K562 (cell line): ENCODE results near the gene FDPS. TPM values are rescaled to one million over a fixed set of nuclear protein-coding genes. Genes with fewer than 3 reads are reported as not detected.

Source experiments
- ATF1 ChIP-seq, 2 experiments: fragments of 450-650 bp in 1 of 2; IDR thresholded peaks; 2 replicates each; pipeline ENCODE4 v1.6.1; 2016; ENCODE audit warnings: missing compliant biosample characterization in 1 of 2, missing genetic modification characterization in 1 of 2
- CREB1 ChIP-seq, 2 experiments: sonication (generic) in 1 of 2; formaldehyde crosslinking in 1 of 2; IDR thresholded peaks; 2 replicates each; pipeline versions ENCODE4 v1.6.1 to v1.8.0; 2012 to 2022; ENCODE audit warnings: inconsistent platforms in 1 of 2, mild to moderate bottlenecking in 1 of 2, missing genetic modification reagents in 1 of 2, moderate library complexity in 1 of 2
- FIP1L1 ChIP-seq: fragments of 200-400 bp; formaldehyde crosslinking; IDR thresholded peaks from 2 replicates; pipeline ENCODE4 v1.6.1; 2018; ENCODE audit warnings: mild to moderate bottlenecking, low read depth, low read length; ENCODE audit not compliant: poor library complexity, severe bottlenecking
- MCM7 ChIP-seq, 2 experiments: fragments of 450-650 bp; IDR thresholded peaks; 2 replicates each; pipeline ENCODE4 v1.6.1; 2016 to 2018
- NFATC3 ChIP-seq: fragments of 450-650 bp; IDR thresholded peaks from 2 replicates; pipeline ENCODE4 v1.6.1; 2017; ENCODE audit warnings: mild to moderate bottlenecking
- SMAD1 ChIP-seq: fragments of 150-350 bp; IDR thresholded peaks from 2 replicates; pipeline ENCODE4 v1.6.1; 2014; ENCODE audit warnings: low read length, low read depth; ENCODE audit not compliant: partially characterized antibody
- ZBTB17 ChIP-seq: fragments of 450-650 bp; formaldehyde crosslinking; IDR thresholded peaks from 2 replicates; pipeline ENCODE4 v1.4.0; 2020; ENCODE audit warnings: mild to moderate bottlenecking
- ZNF79 ChIP-seq: fragments of 250-450 bp; sonication (Bioruptor Pico); IDR thresholded peaks from 2 replicates; pipeline ENCODE4 v1.4.0; 2020; ENCODE audit warnings: low read depth, mild to moderate bottlenecking, moderate library complexity
- polyA plus RNA-seq, 8 experiments: library from polyadenylated mRNA; depleted of rRNA in 4 of 8; stranded (reverse) in 5 of 8; unstranded in 3 of 8; fragments of >200 nt; fragmentation: Nextera tagmentation in 2 of 8; fragmentation: Illumina TruSeq in 1 of 8; extraction: Ambion mirVana in 2 of 8; extraction: Trizol in 1 of 8; gene quantifications; 2 replicates each; pipeline versions ENCODE4 v1.2.1 to v1.2.3, GENCODE V29; 2011 to 2014; ENCODE audit warnings: inconsistent platforms in 1 of 8, missing spikeins in 1 of 8
- total RNA-seq, 7 experiments: library from RNA; depleted of rRNA in 6 of 7; stranded (reverse); fragments of >200 nt in 6 of 7; fragmentation: Illumina TruSeq in 2 of 7; extraction: Trizol in 2 of 7; gene quantifications; 2 replicates each; pipeline versions ENCODE4 v1.2.1 to v1.2.3, GENCODE V29; 2011 to 2021; ENCODE audit warnings: low replicate concordance in 1 of 7
- TF ChIP-seq, protein P1 (sequence below): fragments of 250-450 bp; sonication (Bioruptor Pico); IDR thresholded peaks from 2 replicates; pipeline ENCODE4 v1.5.1; 2021; ENCODE audit warnings: mild to moderate bottlenecking
- TF ChIP-seq, protein P2 (sequence below): sonication (generic); formaldehyde crosslinking; IDR thresholded peaks from 2 replicates; pipeline ENCODE4 v1.4.0; 2020; ENCODE audit warnings: mild to moderate bottlenecking, missing genetic modification reagents
- TF ChIP-seq, protein P3 (sequence below): sonication (generic); formaldehyde crosslinking; IDR thresholded peaks from 2 replicates; pipeline ENCODE4 v1.8.0; 2022; ENCODE audit warnings: mild to moderate bottlenecking, missing genetic modification reagents
- TF ChIP-seq, protein P4 (sequence below): fragments of 250-450 bp; sonication (Bioruptor Pico); IDR thresholded peaks from 2 replicates; pipeline ENCODE4 v1.8.0; 2021; ENCODE audit warnings: borderline replicate concordance, mild to moderate bottlenecking, moderate library complexity; ENCODE audit not compliant: poor library complexity, severe bottlenecking
- TF ChIP-seq, protein P5 (sequence below): IDR thresholded peaks from 2 replicates; pipeline ENCODE4 v1.6.1; 2011; ENCODE audit warnings: borderline replicate concordance, low read depth, mild to moderate bottlenecking, moderate library complexity, low read length; ENCODE audit not compliant: insufficient read depth, poor library complexity, severe bottlenecking
- TF ChIP-seq, protein P6 (sequence below): sonication (generic); formaldehyde crosslinking; IDR thresholded peaks from 2 replicates; pipeline ENCODE4 v1.8.1; 2023; ENCODE audit warnings: mild to moderate bottlenecking, missing genetic modification reagents

FDPS gene
- total and polyA plus RNA-seq, 9 of the 15 experiments (the other 6 are each of a cell fraction or from before 2014, with no cell fraction given): 247 to 884 (median 360) TPM

DNA sequence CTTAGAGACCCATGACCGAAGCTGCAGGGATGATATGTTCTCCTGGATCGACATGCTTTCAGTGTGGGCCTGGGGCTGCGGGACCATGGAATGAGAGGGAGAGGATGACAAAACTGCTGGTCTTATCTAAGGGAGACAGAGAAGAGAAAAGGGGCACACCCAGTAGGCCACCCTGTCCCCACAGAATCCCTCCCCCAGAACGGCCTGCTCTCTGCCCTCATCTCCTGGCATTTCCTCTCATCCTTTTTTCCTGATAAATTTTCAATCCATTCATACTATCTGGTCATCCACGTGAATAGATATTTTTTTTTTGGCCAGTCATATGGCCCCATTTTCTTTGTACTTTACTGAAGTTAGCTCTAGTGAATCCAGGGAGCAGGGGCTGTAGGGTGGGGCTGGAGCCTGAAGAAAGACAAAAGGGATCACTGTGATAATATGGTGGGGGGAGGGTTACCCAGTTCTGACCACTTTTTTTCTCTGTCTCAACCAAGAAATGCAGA is 7.3 kb upstream of the FDPS start, which contains the start of gene PKLR (continued):
- TF ChIP-seq, protein P1, sequence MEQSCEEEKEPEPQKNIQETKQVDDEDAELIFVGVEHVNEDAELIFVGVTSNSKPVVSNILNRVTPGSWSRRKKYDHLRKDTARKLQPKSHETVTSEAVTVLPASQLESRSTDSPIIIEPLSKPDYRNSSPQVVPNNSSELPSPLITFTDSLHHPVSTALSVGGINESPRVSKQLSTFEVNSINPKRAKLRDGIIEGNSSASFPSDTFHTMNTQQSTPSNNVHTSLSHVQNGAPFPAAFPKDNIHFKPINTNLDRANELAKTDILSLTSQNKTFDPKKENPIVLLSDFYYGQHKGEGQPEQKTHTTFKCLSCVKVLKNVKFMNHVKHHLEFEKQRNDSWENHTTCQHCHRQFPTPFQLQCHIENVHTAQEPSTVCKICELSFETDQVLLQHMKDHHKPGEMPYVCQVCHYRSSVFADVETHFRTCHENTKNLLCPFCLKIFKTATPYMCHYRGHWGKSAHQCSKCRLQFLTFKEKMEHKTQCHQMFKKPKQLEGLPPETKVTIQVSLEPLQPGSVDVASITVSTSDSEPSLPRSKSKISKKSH: no peak
- TF ChIP-seq ATF1 (CRISPR knock-in tag; IDR thresholded peaks at IDR 0.05): no peak
- TF ChIP-seq ATF1 (tag; IDR thresholded peaks at IDR 0.05): no peak
- TF ChIP-seq, protein P2, sequence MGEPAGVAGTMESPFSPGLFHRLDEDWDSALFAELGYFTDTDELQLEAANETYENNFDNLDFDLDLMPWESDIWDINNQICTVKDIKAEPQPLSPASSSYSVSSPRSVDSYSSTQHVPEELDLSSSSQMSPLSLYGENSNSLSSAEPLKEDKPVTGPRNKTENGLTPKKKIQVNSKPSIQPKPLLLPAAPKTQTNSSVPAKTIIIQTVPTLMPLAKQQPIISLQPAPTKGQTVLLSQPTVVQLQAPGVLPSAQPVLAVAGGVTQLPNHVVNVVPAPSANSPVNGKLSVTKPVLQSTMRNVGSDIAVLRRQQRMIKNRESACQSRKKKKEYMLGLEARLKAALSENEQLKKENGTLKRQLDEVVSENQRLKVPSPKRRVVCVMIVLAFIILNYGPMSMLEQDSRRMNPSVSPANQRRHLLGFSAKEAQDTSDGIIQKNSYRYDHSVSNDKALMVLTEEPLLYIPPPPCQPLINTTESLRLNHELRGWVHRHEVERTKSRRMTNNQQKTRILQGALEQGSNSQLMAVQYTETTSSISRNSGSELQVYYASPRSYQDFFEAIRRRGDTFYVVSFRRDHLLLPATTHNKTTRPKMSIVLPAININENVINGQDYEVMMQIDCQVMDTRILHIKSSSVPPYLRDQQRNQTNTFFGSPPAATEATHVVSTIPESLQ (CRISPR knock-in tag): no peak
- no peak for TF ChIP-seq ZBTB17 (CRISPR knock-in tag)
- TF ChIP-seq ZNF79 (CRISPR knock-in tag): no peak
- TF ChIP-seq CREB1 (IDR thresholded peaks at IDR 0.05): no peak
- no peak for TF ChIP-seq CREB1 (CRISPR knock-in tag; IDR thresholded peaks at IDR 0.05)
- TF ChIP-seq, protein P3, sequence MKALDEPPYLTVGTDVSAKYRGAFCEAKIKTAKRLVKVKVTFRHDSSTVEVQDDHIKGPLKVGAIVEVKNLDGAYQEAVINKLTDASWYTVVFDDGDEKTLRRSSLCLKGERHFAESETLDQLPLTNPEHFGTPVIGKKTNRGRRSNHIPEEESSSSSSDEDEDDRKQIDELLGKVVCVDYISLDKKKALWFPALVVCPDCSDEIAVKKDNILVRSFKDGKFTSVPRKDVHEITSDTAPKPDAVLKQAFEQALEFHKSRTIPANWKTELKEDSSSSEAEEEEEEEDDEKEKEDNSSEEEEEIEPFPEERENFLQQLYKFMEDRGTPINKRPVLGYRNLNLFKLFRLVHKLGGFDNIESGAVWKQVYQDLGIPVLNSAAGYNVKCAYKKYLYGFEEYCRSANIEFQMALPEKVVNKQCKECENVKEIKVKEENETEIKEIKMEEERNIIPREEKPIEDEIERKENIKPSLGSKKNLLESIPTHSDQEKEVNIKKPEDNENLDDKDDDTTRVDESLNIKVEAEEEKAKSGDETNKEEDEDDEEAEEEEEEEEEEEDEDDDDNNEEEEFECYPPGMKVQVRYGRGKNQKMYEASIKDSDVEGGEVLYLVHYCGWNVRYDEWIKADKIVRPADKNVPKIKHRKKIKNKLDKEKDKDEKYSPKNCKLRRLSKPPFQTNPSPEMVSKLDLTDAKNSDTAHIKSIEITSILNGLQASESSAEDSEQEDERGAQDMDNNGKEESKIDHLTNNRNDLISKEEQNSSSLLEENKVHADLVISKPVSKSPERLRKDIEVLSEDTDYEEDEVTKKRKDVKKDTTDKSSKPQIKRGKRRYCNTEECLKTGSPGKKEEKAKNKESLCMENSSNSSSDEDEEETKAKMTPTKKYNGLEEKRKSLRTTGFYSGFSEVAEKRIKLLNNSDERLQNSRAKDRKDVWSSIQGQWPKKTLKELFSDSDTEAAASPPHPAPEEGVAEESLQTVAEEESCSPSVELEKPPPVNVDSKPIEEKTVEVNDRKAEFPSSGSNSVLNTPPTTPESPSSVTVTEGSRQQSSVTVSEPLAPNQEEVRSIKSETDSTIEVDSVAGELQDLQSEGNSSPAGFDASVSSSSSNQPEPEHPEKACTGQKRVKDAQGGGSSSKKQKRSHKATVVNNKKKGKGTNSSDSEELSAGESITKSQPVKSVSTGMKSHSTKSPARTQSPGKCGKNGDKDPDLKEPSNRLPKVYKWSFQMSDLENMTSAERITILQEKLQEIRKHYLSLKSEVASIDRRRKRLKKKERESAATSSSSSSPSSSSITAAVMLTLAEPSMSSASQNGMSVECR (CRISPR knock-in tag): no peak
- no peak for TF ChIP-seq FIP1L1
- TF ChIP-seq, protein P4, sequence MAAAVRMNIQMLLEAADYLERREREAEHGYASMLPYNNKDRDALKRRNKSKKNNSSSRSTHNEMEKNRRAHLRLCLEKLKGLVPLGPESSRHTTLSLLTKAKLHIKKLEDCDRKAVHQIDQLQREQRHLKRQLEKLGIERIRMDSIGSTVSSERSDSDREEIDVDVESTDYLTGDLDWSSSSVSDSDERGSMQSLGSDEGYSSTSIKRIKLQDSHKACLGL (CRISPR knock-in tag): no peak
- no peak for TF ChIP-seq NFATC3
- TF ChIP-seq, protein P5, sequence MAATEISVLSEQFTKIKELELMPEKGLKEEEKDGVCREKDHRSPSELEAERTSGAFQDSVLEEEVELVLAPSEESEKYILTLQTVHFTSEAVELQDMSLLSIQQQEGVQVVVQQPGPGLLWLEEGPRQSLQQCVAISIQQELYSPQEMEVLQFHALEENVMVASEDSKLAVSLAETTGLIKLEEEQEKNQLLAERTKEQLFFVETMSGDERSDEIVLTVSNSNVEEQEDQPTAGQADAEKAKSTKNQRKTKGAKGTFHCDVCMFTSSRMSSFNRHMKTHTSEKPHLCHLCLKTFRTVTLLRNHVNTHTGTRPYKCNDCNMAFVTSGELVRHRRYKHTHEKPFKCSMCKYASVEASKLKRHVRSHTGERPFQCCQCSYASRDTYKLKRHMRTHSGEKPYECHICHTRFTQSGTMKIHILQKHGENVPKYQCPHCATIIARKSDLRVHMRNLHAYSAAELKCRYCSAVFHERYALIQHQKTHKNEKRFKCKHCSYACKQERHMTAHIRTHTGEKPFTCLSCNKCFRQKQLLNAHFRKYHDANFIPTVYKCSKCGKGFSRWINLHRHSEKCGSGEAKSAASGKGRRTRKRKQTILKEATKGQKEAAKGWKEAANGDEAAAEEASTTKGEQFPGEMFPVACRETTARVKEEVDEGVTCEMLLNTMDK: no peak
- TF ChIP-seq, protein P6, sequence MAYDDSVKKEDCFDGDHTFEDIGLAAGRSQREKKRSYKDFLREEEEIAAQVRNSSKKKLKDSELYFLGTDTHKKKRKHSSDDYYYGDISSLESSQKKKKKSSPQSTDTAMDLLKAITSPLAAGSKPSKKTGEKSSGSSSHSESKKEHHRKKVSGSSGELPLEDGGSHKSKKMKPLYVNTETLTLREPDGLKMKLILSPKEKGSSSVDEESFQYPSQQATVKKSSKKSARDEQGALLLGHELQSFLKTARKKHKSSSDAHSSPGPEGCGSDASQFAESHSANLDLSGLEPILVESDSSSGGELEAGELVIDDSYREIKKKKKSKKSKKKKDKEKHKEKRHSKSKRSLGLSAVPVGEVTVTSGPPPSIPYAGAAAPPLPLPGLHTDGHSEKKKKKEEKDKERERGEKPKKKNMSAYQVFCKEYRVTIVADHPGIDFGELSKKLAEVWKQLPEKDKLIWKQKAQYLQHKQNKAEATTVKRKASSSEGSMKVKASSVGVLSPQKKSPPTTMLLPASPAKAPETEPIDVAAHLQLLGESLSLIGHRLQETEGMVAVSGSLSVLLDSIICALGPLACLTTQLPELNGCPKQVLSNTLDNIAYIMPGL (CRISPR knock-in tag): no peak
- no peak for TF ChIP-seq MCM7 (IDR thresholded peaks at IDR 0.05)
- no peak for TF ChIP-seq SMAD1
